Natural killer cell treated with Interleukin-12 subunit alpha and Interleukin-12 subunit beta and Interleukin-15 and Interleukin-18, amount 100 ng/mL, for 72 hours (primary cell): Measurements from ENCODE around the gene ASPRV1. TPM values are rescaled to one million over a fixed set of nuclear protein-coding genes. Genes with fewer than 3 reads are reported as not detected.
"Not testable (repeated sequence)": the region's sequence is repeated elsewhere in the genome, so short reads cannot be mapped to it uniquely, and the experiment has no call there.

Experiments used
- ATAC-seq, 2 donors: fragments of 150-1000 bp; cut with Tn5 transposase in 1 of 2; sonication (Bioruptor Pico), chemical (Tn5 transposase) in 1 of 2; 2 replicates each; pipeline ENCODE4 v1.10.0; 2021
- DNase-seq: peaks from one replicate; pipeline ENCODE4 v3.0.0; 2022; ENCODE audit warnings: low spot score
- H3K27ac Mint-ChIP-seq, 2 donors: 1 replicate in 1 of 2; 2 replicates in 1 of 2; pipeline ENCODE4 v1.8.0; 2022; ENCODE audit warnings: mixed read lengths in 2 of 2, mild to moderate bottlenecking in 1 of 2, moderate library complexity in 1 of 2
- H3K27me3 Mint-ChIP-seq, 2 donors: 1 replicate in 1 of 2; 2 replicates in 1 of 2; pipeline ENCODE4 v1.8.0; 2022; ENCODE audit warnings: mixed read lengths in 2 of 2
- H3K36me3 Mint-ChIP-seq: one replicate; pipeline ENCODE4 v1.8.0; 2022; ENCODE audit warnings: mixed read lengths
- H3K4me1 Mint-ChIP-seq, 2 donors: 1 replicate in 1 of 2; 2 replicates in 1 of 2; pipeline ENCODE4 v1.8.0; 2022; ENCODE audit warnings: low read depth in 2 of 2, mixed read lengths in 2 of 2, mild to moderate bottlenecking in 1 of 2
- H3K4me3 Mint-ChIP-seq: one replicate; pipeline ENCODE4 v1.8.0; 2022; ENCODE audit warnings: mixed read lengths
- H3K9me3 Mint-ChIP-seq: 2 replicates; pipeline ENCODE4 v1.8.0; 2022; ENCODE audit warnings: mixed read lengths
- total RNA-seq, 2 donors: library from RNA; stranded (reverse); gene quantifications; one replicate each; pipeline ENCODE4 v1.2.3, GENCODE V29; 2022

ASPRV1 gene
- total RNA-seq: under 1 TPM; 0.55 to 0.84 TPM

GRCh38 chr2:69961496-69961895, at the start of gene ASPRV1:
Gene ASPRV1, minus strand, starts transcription at chr2:69961631. Its CDS starts 195 bp downstream, at chr2:69961436.
- Mint-ChIP-seq H3K9me3 (no peaks in the 10 kb centered on the region), H3K27ac (no peak within 1 kb of the TSS), H3K4me1 (peaks cover 6 to 8% of the 10 kb centered on the region in 2 donors), H3K27me3 (no peaks in the 10 kb centered on the region), H3K36me3 (no peaks in the 10 kb centered on the region), H3K4me3 (no peak within 1 kb of the TSS)
- DNase-seq: no peak
- no peak for ATAC-seq

- Mint-ChIP-seq H3K27me3 (no peaks in the 10 kb centered on the region), H3K36me3 (peaks cover 11% of the 10 kb centered on the region), H3K4me3 (no peak overlapping the region), H3K9me3 (no peaks in the 10 kb centered on the region), H3K4me1 (peaks cover 25 to 34% of the 10 kb centered on the region in 2 donors), H3K27ac (peak overlapping the region; percentile 5 to 28)
- ATAC-seq: peak in 1 of 2 donors; percentile 33
- no peak for DNase-seq
Observed at GRCh38 chr2:70010576-70011111, 49.2 kb upstream of the ASPRV1 start.

GRCh38 chr2:70009762-70010575, 48.5 kb upstream of the ASPRV1 start:
- Mint-ChIP-seq H3K36me3 (peaks cover 6% of the 10 kb centered on the region), H3K27me3 (no peaks in the 10 kb centered on the region), H3K27ac (peak overlapping the region; percentile 5 to 28), H3K4me3 (no peak overlapping the region), H3K9me3 (no peaks in the 10 kb centered on the region), H3K4me1 (peaks cover 20 to 28% of the 10 kb centered on the region in 2 donors)
- DNase-seq (no peak), ATAC-seq (peak in 1 of 2 donors; percentile 20)

- H3K27me3 Mint-ChIP-seq: no peaks in the 10 kb centered on the region
- H3K36me3 Mint-ChIP-seq: peaks cover 4% of the 10 kb centered on the region
- H3K4me1 Mint-ChIP-seq: peaks cover 18 to 26% of the 10 kb centered on the region in 2 donors
- H3K27ac Mint-ChIP-seq: peak overlapping the region in 1 of 2 donors; percentile 74
- no peaks in the 10 kb centered on the region for H3K9me3 Mint-ChIP-seq
- DNase-seq: no peak
- no peak for ATAC-seq
- H3K4me3 Mint-ChIP-seq: no peak overlapping the region
Observed at GRCh38 chr2:70008290-70008689, 46.9 kb upstream of the ASPRV1 start.

- H3K4me3 Mint-ChIP-seq: no peak overlapping the region
- H3K27ac Mint-ChIP-seq: no peak overlapping the region
- ATAC-seq (no peak), DNase-seq (no peak)
- no peaks in the 10 kb centered on the region for H3K9me3 Mint-ChIP-seq
- no peaks in the 10 kb centered on the region for H3K27me3 Mint-ChIP-seq
- H3K36me3 Mint-ChIP-seq: peaks cover 4% of the 10 kb centered on the region
- peaks cover 28 to 30% of the 10 kb centered on the region in 2 donors for H3K4me1 Mint-ChIP-seq
Observed at GRCh38 chr2:70007151-70007550, 45.7 kb upstream of the ASPRV1 start.

- H3K27me3 Mint-ChIP-seq: no peaks in the 10 kb centered on the region
- no peaks in the 10 kb centered on the region for H3K9me3 Mint-ChIP-seq
- ATAC-seq: no peak
- no peak overlapping the region for H3K4me3 Mint-ChIP-seq
- peaks cover 1% of the 10 kb centered on the region for H3K36me3 Mint-ChIP-seq
- peak overlapping the region in 1 of 2 donors; percentile 80 for H3K27ac Mint-ChIP-seq
- H3K4me1 Mint-ChIP-seq: peaks cover 29 to 31% of the 10 kb centered on the region in 2 donors
- DNase-seq: no peak
Observed at GRCh38 chr2:70006447-70006784, 45.0 kb upstream of the ASPRV1 start.

GRCh38 chr2:70005752-70006446, 44.5 kb upstream of the ASPRV1 start:
- H3K27me3 Mint-ChIP-seq: no peaks in the 10 kb centered on the region
- no peaks in the 10 kb centered on the region for H3K9me3 Mint-ChIP-seq
- H3K4me3 Mint-ChIP-seq: no peak overlapping the region
- no peaks in the 10 kb centered on the region for H3K36me3 Mint-ChIP-seq
- DNase-seq: no peak
- ATAC-seq: no peak
- H3K4me1 Mint-ChIP-seq: peaks cover 26 to 29% of the 10 kb centered on the region in 2 donors
- peak overlapping the region in 1 of 2 donors; percentile 80 for H3K27ac Mint-ChIP-seq

- DNase-seq (no peak), ATAC-seq (no peak)
- Mint-ChIP-seq H3K4me3 (no peak overlapping the region), H3K27me3 (no peaks in the 10 kb centered on the region), H3K27ac (peak overlapping the region in 1 of 2 donors; percentile 80), H3K4me1 (peaks cover 19 to 23% of the 10 kb centered on the region in 2 donors), H3K36me3 (no peaks in the 10 kb centered on the region), H3K9me3 (no peaks in the 10 kb centered on the region)
Observed at GRCh38 chr2:70005216-70005615, 43.8 kb upstream of the ASPRV1 start.

- DNase-seq (no peak), ATAC-seq (no peak)
- no peaks in the 10 kb centered on the region for H3K27me3 Mint-ChIP-seq
- H3K36me3 Mint-ChIP-seq: no peaks in the 10 kb centered on the region
- no peaks in the 10 kb centered on the region for H3K9me3 Mint-ChIP-seq
- H3K4me3 Mint-ChIP-seq: no peak overlapping the region
- peak overlapping the region; percentile 60 to 77 for H3K27ac Mint-ChIP-seq
- peaks cover 17 to 22% of the 10 kb centered on the region in 2 donors for H3K4me1 Mint-ChIP-seq
Observed at GRCh38 chr2:70003093-70003830, 41.8 kb upstream of the ASPRV1 start.

GRCh38 chr2:70002241-70002899, 40.9 kb upstream of the ASPRV1 start:
- H3K27ac Mint-ChIP-seq: peak overlapping the region; percentile 60 to 77
- H3K4me1 Mint-ChIP-seq: peaks cover 24 to 27% of the 10 kb centered on the region in 2 donors
- no peaks in the 10 kb centered on the region for H3K36me3 Mint-ChIP-seq
- ATAC-seq: peak in 1 of 2 donors; percentile 46
- no peak overlapping the region for H3K4me3 Mint-ChIP-seq
- no peaks in the 10 kb centered on the region for H3K27me3 Mint-ChIP-seq
- no peaks in the 10 kb centered on the region for H3K9me3 Mint-ChIP-seq
- DNase-seq: no peak

- H3K4me1 Mint-ChIP-seq: peaks cover 28 to 30% of the 10 kb centered on the region in 2 donors
- H3K36me3 Mint-ChIP-seq, H3K27ac Mint-ChIP-seq, ATAC-seq, H3K27me3 Mint-ChIP-seq, H3K9me3 Mint-ChIP-seq, H3K4me3 Mint-ChIP-seq, DNase-seq: not testable (repeated sequence)
Observed at GRCh38 chr2:70000529-70000928, 39.1 kb upstream of the ASPRV1 start.

- H3K4me3 Mint-ChIP-seq: no peak overlapping the region
- DNase-seq: no peak
- H3K9me3 Mint-ChIP-seq: no peaks in the 10 kb centered on the region
- H3K36me3 Mint-ChIP-seq: no peaks in the 10 kb centered on the region
- no peaks in the 10 kb centered on the region for H3K27me3 Mint-ChIP-seq
- no peak for ATAC-seq
- no peak overlapping the region for H3K27ac Mint-ChIP-seq
- peaks cover 28 to 31% of the 10 kb centered on the region in 2 donors for H3K4me1 Mint-ChIP-seq
Observed at GRCh38 chr2:69998761-69999160, 37.3 kb upstream of the ASPRV1 start.
